ENCODE measurements around the gene CREBRF. TPM values are rescaled to one million over a fixed set of nuclear protein-coding genes. Genes with fewer than 3 reads are reported as not detected.

Gene CREBRF
- total and polyA plus RNA-seq, 9 of the 15 experiments (the other 6 are each of a cell fraction or from before 2014, with no cell fraction given): 1.1 to 4.9 (median 2.9) TPM

DNA sequence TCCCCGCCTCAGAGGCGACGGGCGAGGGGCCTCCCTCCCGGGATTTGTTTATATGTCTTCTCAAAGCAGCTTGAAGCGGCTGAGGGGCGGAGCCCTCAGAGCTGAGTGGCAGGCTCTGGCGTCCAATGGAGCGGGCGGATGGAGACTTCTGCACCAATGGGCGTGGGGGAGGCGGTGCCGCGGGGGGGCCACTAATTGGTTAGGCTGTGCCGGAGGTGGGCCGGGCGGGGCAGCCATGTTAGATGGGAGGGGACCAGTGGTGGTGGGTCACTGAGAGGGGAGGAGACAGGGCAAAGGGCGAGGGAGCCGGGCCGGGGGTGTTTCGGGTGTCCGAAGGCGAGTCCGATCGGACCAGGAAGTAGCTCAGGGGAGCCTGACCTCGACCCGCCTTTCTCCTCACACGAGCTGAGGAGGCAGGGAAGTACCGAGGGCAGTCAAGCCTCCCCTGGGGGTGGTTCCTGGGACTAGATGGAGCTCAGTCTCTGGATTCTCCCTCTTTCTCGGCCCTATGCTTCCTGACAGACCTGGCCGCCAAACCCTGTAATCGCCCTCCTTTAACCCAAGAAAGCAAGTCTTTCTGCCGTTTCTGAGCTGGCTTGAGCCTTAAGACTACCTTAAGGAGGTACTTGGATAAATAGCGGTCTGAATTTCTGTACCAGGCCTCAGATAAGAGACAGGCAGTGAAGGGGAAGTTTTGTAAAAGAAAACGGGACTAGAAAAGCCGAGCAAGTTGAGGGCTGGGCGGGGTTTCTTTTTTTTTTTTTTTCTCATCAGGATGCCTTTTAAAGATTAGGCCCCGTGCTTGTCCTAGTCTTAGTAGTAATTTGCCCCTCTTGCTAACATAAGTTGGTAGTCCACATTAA, 1.1 kb downstream of the CREBRF start (continued):
- TF ChIP-seq CREB5 (CRISPR knock-in tag; IDR thresholded peaks at IDR 0.05): no peak
- TF ChIP-seq HINFP (tag; conservative IDR thresholded peaks at IDR 0.05; ENCODE audit: low read depth): no peak
- no peak for TF ChIP-seq CBX2 (IDR thresholded peaks at IDR 0.05; ENCODE audit: insufficient read depth, low read length, poor library complexity, severe bottlenecking)
- no peak for TF ChIP-seq SLC30A9 (CRISPR knock-in tag; IDR thresholded peaks at IDR 0.05)
- TF ChIP-seq WHSC1 (IDR thresholded peaks at IDR 0.05; ENCODE audit: low read length): no peak
- peak in 1 of 2 experiments; percentile 48; a peak in 1 of 4 replicates for TF ChIP-seq ZNF318 (IDR thresholded peaks at IDR 0.05; ENCODE audit: borderline replicate concordance in 1 of 2, low read depth in 1 of 2)
- TF ChIP-seq ETV6 (IDR thresholded peaks at IDR 0.05; ENCODE audit: borderline replicate concordance in 1 of 2, low read depth in 2 of 2, low read length in 1 of 2): no peak
- no peak for TF ChIP-seq ETV6 (CRISPR knock-in tag; IDR thresholded peaks at IDR 0.05; ENCODE audit: borderline replicate concordance)
- TF ChIP-seq GTF2F1 (IDR thresholded peaks at IDR 0.05; ENCODE audit: low read depth, low read length): 0 out of 2 replicates have a peak, but pooled peaks have one; percentile 24
- TF ChIP-seq TCF7 (IDR thresholded peaks at IDR 0.05; ENCODE audit: borderline replicate concordance): no peak
- no peak for TF ChIP-seq TAL1 (IDR thresholded peaks at IDR 0.05)
- TF ChIP-seq RBM22 (IDR thresholded peaks at IDR 0.05; ENCODE audit: low read depth, low read length, poor library complexity, severe bottlenecking): no peak
- TF ChIP-seq, protein P1, sequence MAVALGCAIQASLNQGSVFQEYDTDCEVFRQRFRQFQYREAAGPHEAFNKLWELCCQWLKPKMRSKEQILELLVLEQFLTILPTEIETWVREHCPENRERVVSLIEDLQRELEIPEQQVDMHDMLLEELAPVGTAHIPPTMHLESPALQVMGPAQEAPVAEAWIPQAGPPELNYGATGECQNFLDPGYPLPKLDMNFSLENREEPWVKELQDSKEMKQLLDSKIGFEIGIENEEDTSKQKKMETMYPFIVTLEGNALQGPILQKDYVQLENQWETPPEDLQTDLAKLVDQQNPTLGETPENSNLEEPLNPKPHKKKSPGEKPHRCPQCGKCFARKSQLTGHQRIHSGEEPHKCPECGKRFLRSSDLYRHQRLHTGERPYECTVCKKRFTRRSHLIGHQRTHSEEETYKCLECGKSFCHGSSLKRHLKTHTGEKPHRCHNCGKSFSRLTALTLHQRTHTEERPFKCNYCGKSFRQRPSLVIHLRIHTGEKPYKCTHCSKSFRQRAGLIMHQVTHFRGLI (CRISPR knock-in tag; IDR thresholded peaks at IDR 0.05): no peak
